A673 (cell line): ENCODE data around the gene YWHAG. TPM values are rescaled to one million over a fixed set of nuclear protein-coding genes. Genes with fewer than 3 reads are reported as not detected.

Experiments used
- BruUV-seq: library from RNA; stranded (reverse); fragments of 400-500 nt; replicated peaks from 2 replicates; lab custom pipeline; 2021; lab: Mats Ljungman, UMichigan
- CTCF ChIA-PET: fragments of 300-600 bp; sonication (Branson Sonifier 250); formaldehyde crosslinking; loops from one replicate; lab custom pipeline; 2022; ENCODE audit warnings: antibody characterized with exemption; lab: Charles Lee
- POLR2A ChIA-PET: fragments of 300-600 bp; sonication (Branson Sonifier 250); formaldehyde crosslinking; loops from one replicate; lab custom pipeline; 2022; ENCODE audit warnings: antibody characterized with exemption; ENCODE audit not compliant: low non-redundant PET; lab: Charles Lee
- DNase-seq: peaks from one replicate; pipeline ENCODE4 v3.0.0-alpha.2; 2015; ENCODE audit warnings: low spot score
- H3K27ac ChIP-seq: fragments of 200-600 bp; sonication (generic); 2 replicates; pipeline ENCODE4 v1.5.1; 2016; ENCODE audit warnings: mixed run types, low read depth, mild to moderate bottlenecking, mixed read lengths, antibody characterized with exemption, low read length; ENCODE audit not compliant: poor library complexity, severe bottlenecking
- H3K27me3 ChIP-seq: fragments of 200-600 bp; sonication (generic); replicated peaks from 2 replicates; pipeline ENCODE4 v1.6.1; 2017; ENCODE audit warnings: mixed run types, low read depth, mild to moderate bottlenecking, mixed read lengths, antibody characterized with exemption, low read length; ENCODE audit not compliant: insufficient read depth, poor library complexity
- H3K36me3 ChIP-seq: fragments of 200-600 bp; sonication (generic); 2 replicates; pipeline ENCODE4 v1.6.1; 2016; ENCODE audit warnings: mixed run types, mild to moderate bottlenecking, mixed read lengths, antibody characterized with exemption, low read length; ENCODE audit not compliant: insufficient read depth, poor library complexity, severe bottlenecking
- H3K4me1 ChIP-seq: fragments of 200-600 bp; sonication (generic); 2 replicates; pipeline ENCODE4 v1.6.1; 2017; ENCODE audit warnings: mixed run types, mild to moderate bottlenecking, mixed read lengths, antibody characterized with exemption, low read length; ENCODE audit not compliant: insufficient read depth, poor library complexity, severe bottlenecking
- H3K4me3 ChIP-seq: fragments of 200-600 bp; sonication (generic); 2 replicates; pipeline ENCODE4 v1.5.1; 2016; ENCODE audit warnings: low read depth, mixed run types, mild to moderate bottlenecking, mixed read lengths, low read length; ENCODE audit not compliant: poor library complexity, severe bottlenecking
- H3K9me3 ChIP-seq: fragments of 200-600 bp; sonication (generic); 2 replicates; pipeline ENCODE4 v1.6.1; 2016; ENCODE audit warnings: mixed run types, low read depth, mild to moderate bottlenecking, mixed read lengths, antibody characterized with exemption, low read length; ENCODE audit not compliant: poor library complexity, severe bottlenecking
- CTCF ChIP-seq: fragments of 300-800, 200-600 bp; sonication (generic); conservative IDR thresholded peaks from 2 replicates; pipeline ENCODE4 v1.5.1; 2017; ENCODE audit warnings: low read depth, mild to moderate bottlenecking, antibody characterized with exemption, low read length, moderate library complexity, mixed read lengths
- EZH2 ChIP-seq: fragments of 200-600 bp; sonication (generic); IDR thresholded peaks from 2 replicates; pipeline ENCODE4 v1.6.1; 2017; ENCODE audit warnings: borderline replicate concordance, low read depth, mild to moderate bottlenecking, mixed read lengths, antibody characterized with exemption, low read length; ENCODE audit not compliant: poor library complexity, severe bottlenecking
- intact Hi-C: fragments of 100-400 bp; cut with micrococcal nuclease; formaldehyde crosslinking; loops from one replicate; pipeline ENCODE4 v1.10.0; 2022; ENCODE audit not compliant: unreplicated experiment
- total RNA-seq: library from RNA; stranded (reverse); gene quantifications from 2 replicates; pipeline ENCODE4 v1.2.3, GENCODE V29; 2021

YWHAG gene
- total RNA-seq, 1 experiment from 2014 or later: 249 TPM

- intact Hi-C loops: no loop called here
- no peak for DNase-seq
- H3K4me1 ChIP-seq: peaks cover 21% of the 10 kb centered on the region
- ChIA-PET CTCF (no interaction called here), POLR2A (no interaction called here)
- H3K9me3 ChIP-seq: no peaks in the 10 kb centered on the region
- no TSS peak for BruUV-seq
- no peak overlapping the region for H3K4me3 ChIP-seq
- H3K27me3 ChIP-seq: no peaks in the 10 kb centered on the region
- H3K36me3 ChIP-seq: no peaks in the 10 kb centered on the region
- TF ChIP-seq CTCF (no peak), EZH2 (no peak)
- H3K27ac ChIP-seq: peak overlapping the region; percentile 57
These were observed 36.2 kb upstream of the YWHAG start for GRCh38 chr7:76394957-76395356.

GRCh38 chr7:76393116-76394031 lies 34.6 kb upstream of the YWHAG start:
- Histone ChIP-seq H3K36me3 (no peaks in the 10 kb centered on the region), H3K27me3 (no peaks in the 10 kb centered on the region), H3K4me1 (peaks cover 21% of the 10 kb centered on the region), H3K9me3 (no peaks in the 10 kb centered on the region), H3K4me3 (peak overlapping the region; percentile 64), H3K27ac (peak overlapping the region; percentile 79)
- CTCF ChIA-PET: interaction anchor here (0.9 kb wide), 1 partner anchor 130 kb away, joined by 4 read pairs; no protein-coding TSS in a partner anchor
- intact Hi-C loops: no loop called here
- no peak for TF ChIP-seq CTCF
- no peak for TF ChIP-seq EZH2
- POLR2A ChIA-PET: no interaction called here
- peak; percentile 92 for DNase-seq
- BruUV-seq: no TSS peak

- intact Hi-C loops: no loop called here
- TF ChIP-seq CTCF (no peak), EZH2 (no peak)
- Histone ChIP-seq H3K36me3 (no peaks in the 10 kb centered on the region), H3K4me3 (peak overlapping the region; percentile 64), H3K27ac (peak overlapping the region; percentile 79), H3K9me3 (no peaks in the 10 kb centered on the region), H3K27me3 (no peaks in the 10 kb centered on the region), H3K4me1 (peaks cover 17% of the 10 kb centered on the region)
- POLR2A ChIA-PET: no interaction called here
- CTCF ChIA-PET: no interaction called here
- DNase-seq: no peak
- BruUV-seq: TSS peak; percentile 97
These were observed 33.8 kb upstream of the YWHAG start for GRCh38 chr7:76392531-76393115.
